PFSK-1 (cell line): ENCODE measurements around the gene MYL3.

ENCODE experiments used
- FOXP2 ChIP-seq: optimal IDR thresholded peaks from 2 replicates; pipeline ENCODE3; 2011; ENCODE audit warnings: borderline replicate concordance, control low read depth, inconsistent platforms; ENCODE audit not compliant: insufficient read depth; ENCODE audit errors: extremely low read length, extremely low read depth
- POLR2AphosphoS5 ChIP-seq: IDR thresholded peaks from 2 replicates; pipeline ENCODE4 v1.6.1; 2012; ENCODE audit warnings: low read depth, mild to moderate bottlenecking, control low read depth, low read length, moderate library complexity
- REST ChIP-seq, 2 experiments: IDR thresholded peaks; 2 replicates each; pipeline versions ENCODE4 v1.6.1 to v1.8.0; 2011 to 2012; ENCODE audit warnings: low read depth in 2 of 2, low read length in 2 of 2, control low read depth in 1 of 2, inconsistent platforms in 1 of 2, mild to moderate bottlenecking in 1 of 2, moderate library complexity in 1 of 2; ENCODE audit not compliant: insufficient read depth in 1 of 2
- SIN3A ChIP-seq: IDR thresholded peaks from 2 replicates; pipeline ENCODE4 v1.6.1; 2012; ENCODE audit warnings: mild to moderate bottlenecking, low read length, moderate library complexity, borderline replicate concordance; ENCODE audit not compliant: insufficient read depth
- TAF1 ChIP-seq: IDR thresholded peaks from 2 replicates; pipeline ENCODE4 v1.6.1; 2012; ENCODE audit warnings: low read length, control low read depth, borderline replicate concordance; ENCODE audit not compliant: insufficient read depth

MYL3 gene

GRCh38 chr3:46896386-46896785, 33.1 kb upstream of the MYL3 start:
- TF ChIP-seq TAF1 (no peak), POLR2AphosphoS5 (no peak), SIN3A (no peak), REST (IDR thresholded peaks at IDR 0.05; ENCODE audit: insufficient read depth in 1 of 2, low read depth in 2 of 2, low read length in 2 of 2) (no peak), FOXP2 (no peak)

- TF ChIP-seq TAF1 (no peak), FOXP2 (no peak), POLR2AphosphoS5 (no peak), SIN3A (no peak), REST (IDR thresholded peaks at IDR 0.05; ENCODE audit: insufficient read depth in 1 of 2, low read depth in 2 of 2, low read length in 2 of 2) (no peak)
These were observed 32.5 kb upstream of the MYL3 start for GRCh38 chr3:46895761-46896160.

DNA sequence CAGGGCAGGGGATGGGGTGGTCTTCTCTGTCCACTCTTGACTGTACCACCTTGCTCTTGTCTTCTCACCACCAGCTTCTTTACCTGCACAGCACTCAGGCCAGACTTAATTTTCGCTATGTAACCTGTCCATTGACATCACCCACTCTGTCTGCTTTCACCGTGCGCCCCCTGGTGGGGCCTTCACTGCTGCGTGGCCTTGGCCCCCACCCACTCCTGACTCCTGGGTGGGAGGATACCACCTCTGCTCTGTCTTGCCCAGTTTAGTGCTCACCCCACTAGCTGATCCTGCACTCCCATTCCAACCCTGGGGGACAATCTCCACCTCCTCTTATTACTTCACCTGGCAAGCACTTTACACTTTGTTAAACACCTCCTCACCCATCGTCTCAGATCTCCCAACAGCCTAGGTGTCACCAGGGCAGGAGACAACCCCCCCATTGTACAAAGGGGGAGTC, 32.0 kb upstream of the MYL3 start:
- TF ChIP-seq FOXP2 (no peak), POLR2AphosphoS5 (no peak), REST (IDR thresholded peaks at IDR 0.05; ENCODE audit: insufficient read depth in 1 of 2, low read depth in 2 of 2, low read length in 2 of 2) (no peak), TAF1 (no peak), SIN3A (no peak)

- TF ChIP-seq SIN3A (no peak), REST (IDR thresholded peaks at IDR 0.05; ENCODE audit: insufficient read depth in 1 of 2, low read depth in 2 of 2, low read length in 2 of 2) (no peak)
These were observed 31.0 kb upstream of the MYL3 start for GRCh38 chr3:46894256-46894655.

DNA sequence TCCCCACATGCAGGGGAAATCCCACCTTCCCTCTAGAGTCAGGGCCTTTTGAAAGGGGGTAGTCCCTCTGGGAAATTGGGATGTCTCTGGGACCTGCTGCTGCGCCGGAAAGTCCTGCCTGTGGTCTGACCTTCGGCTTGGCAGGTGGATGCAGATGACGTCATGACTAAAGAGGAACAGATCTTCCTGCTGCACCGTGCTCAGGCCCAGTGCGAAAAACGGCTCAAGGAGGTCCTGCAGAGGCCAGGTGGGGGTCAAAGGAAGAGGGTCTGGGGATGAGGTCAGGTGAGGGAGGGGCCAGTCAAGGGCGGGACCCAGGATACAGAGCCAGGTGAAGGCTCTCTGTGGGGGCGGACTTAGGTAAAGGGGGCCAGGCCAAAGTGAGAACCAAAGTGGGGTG, 30.5 kb upstream of the MYL3 start:
- TF ChIP-seq POLR2AphosphoS5, result no peak
